HCT116 (cell line): ENCODE data around the gene CNTF. TPM values are rescaled to one million over a fixed set of nuclear protein-coding genes. Genes with fewer than 3 reads are reported as not detected.
A peak's percentile ranks its signal among the peaks of the same experiment; 100 is the strongest.

Experiments
- ATAC-seq: fragments of 200-7000 bp; cut with Tn5 transposase; 2 replicates; pipeline ENCODE4 v1.9.1; 2020; ENCODE audit warnings: mild to moderate bottlenecking, moderate library complexity
- BruUV-seq: library from RNA; stranded (reverse); fragments of 400-500 nt; replicated peaks from 2 replicates; lab custom pipeline; 2021; lab: Mats Ljungman, UMichigan
- CTCF ChIA-PET: fragments of 300-600 bp; sonication (Branson Sonifier 250); formaldehyde crosslinking; loops from one replicate; lab custom pipeline; 2021; ENCODE audit warnings: antibody characterized with exemption; lab: Charles Lee
- POLR2A ChIA-PET: fragments of 300-600, 350-600 bp; sonication (Branson Sonifier 250); formaldehyde crosslinking; loops from one replicate; lab custom pipeline; 2021; ENCODE audit warnings: antibody characterized with exemption; lab: Charles Lee
- RAD21 ChIA-PET, 2 experiments: fragments of 300-600 bp; sonication (Branson Sonifier 250); formaldehyde crosslinking; loops; one replicate each; lab custom pipeline; 2023; ENCODE audit warnings: low total read pairs in 2 of 2; ENCODE audit not compliant: uncharacterized antibody in 2 of 2, unreplicated experiment in 2 of 2, low non-redundant PET in 1 of 2; lab: Charles Lee
- DNase-seq: peaks from one replicate; pipeline ENCODE4 v3.0.0-alpha.2; 2010; ENCODE audit warnings: low read depth, low spot score
- H2AFZ ChIP-seq: fragments of 200-600 bp; shearing (Covaris generic), sonication (generic); 2 replicates; pipeline ENCODE4 v1.6.1; 2017; ENCODE audit warnings: low read depth, mixed run types, mixed read lengths, antibody characterized with exemption, low read length; ENCODE audit not compliant: poor library complexity, severe bottlenecking
- H3K27ac ChIP-seq: 2 replicates; pipeline ENCODE4 v1.5.1; 2012; ENCODE audit warnings: low read depth, low read length
- H3K27me3 ChIP-seq: fragments of 200-600 bp; sonication (generic); 2 replicates; pipeline ENCODE4 v1.6.1; 2016; ENCODE audit warnings: mixed run types, low read length, mixed read lengths; ENCODE audit not compliant: insufficient read depth
- H3K36me3 ChIP-seq, 2 experiments: fragments of 200-500 bp in 1 of 2; fragments of 200-600 bp in 1 of 2; sonication (Bioruptor generic) in 1 of 2; sonication (generic) in 1 of 2; 2 replicates each; pipeline versions ENCODE4 v1.5.1 to v1.6.1; 2014 to 2016; ENCODE audit warnings: low read length in 2 of 2, inconsistent platforms in 1 of 2, mixed read lengths in 1 of 2, mixed run types in 1 of 2; ENCODE audit not compliant: insufficient read depth in 2 of 2, control insufficient read depth in 1 of 2
- H3K4me1 ChIP-seq, 2 experiments: fragments of 200-600 bp in 1 of 2; sonication (generic) in 1 of 2; 2 replicates each; pipeline versions ENCODE4 v1.5.1 to v1.6.1; 2012 to 2017; ENCODE audit warnings: low read length in 2 of 2, inconsistent platforms in 1 of 2, mild to moderate bottlenecking in 1 of 2, mixed read lengths in 1 of 2, mixed run types in 1 of 2, moderate library complexity in 1 of 2; ENCODE audit not compliant: insufficient read depth in 2 of 2, control insufficient read depth in 1 of 2
- H3K4me2 ChIP-seq: fragments of 200-600 bp; sonication (generic); 2 replicates; pipeline ENCODE4 v1.6.1; 2017; ENCODE audit warnings: mixed run types, low read length, mixed read lengths
- H3K4me3 ChIP-seq, 2 experiments: fragments of 200-600 bp in 1 of 2; sonication (generic) in 1 of 2; replicated peaks in 1 of 2; 2 replicates each; pipeline ENCODE4 v1.5.1; 2011 to 2016; ENCODE audit warnings: low read length in 2 of 2, control low read depth in 1 of 2, low read depth in 1 of 2, mild to moderate bottlenecking in 1 of 2, mixed read lengths in 1 of 2, mixed run types in 1 of 2
- H3K79me2 ChIP-seq: fragments of 200-600 bp; sonication (generic); 2 replicates; pipeline ENCODE4 v1.6.1; 2017; ENCODE audit warnings: mild to moderate bottlenecking, mixed run types, low read length, moderate library complexity, mixed read lengths; ENCODE audit not compliant: insufficient read depth
- H3K9ac ChIP-seq: fragments of 200-600 bp; sonication (generic); 2 replicates; pipeline ENCODE4 v1.6.1; 2016; ENCODE audit warnings: low read length, mixed read lengths
- H3K9me2 ChIP-seq: fragments of 200-600 bp; sonication (generic), shearing (Covaris generic); 2 replicates; pipeline ENCODE4 v1.6.1; 2017; ENCODE audit warnings: mixed run types, mild to moderate bottlenecking, moderate library complexity; ENCODE audit not compliant: insufficient read depth
- H3K9me3 ChIP-seq, 2 experiments: fragments of 200-500 bp in 1 of 2; fragments of 200-600 bp in 1 of 2; sonication (Bioruptor generic) in 1 of 2; sonication (generic) in 1 of 2; 2 replicates each; pipeline ENCODE4 v1.6.1; 2014 to 2017; ENCODE audit warnings: low read length in 2 of 2, mixed read lengths in 2 of 2, inconsistent platforms in 1 of 2, low read depth in 1 of 2, mild to moderate bottlenecking in 1 of 2, mixed run types in 1 of 2, moderate library complexity in 1 of 2; ENCODE audit not compliant: control insufficient read depth in 1 of 2, insufficient read depth in 1 of 2
- H4K20me1 ChIP-seq: fragments of 200-600 bp; sonication (generic), shearing (Covaris generic); 2 replicates; pipeline ENCODE4 v1.6.1; 2017; ENCODE audit warnings: mixed run types, mild to moderate bottlenecking, moderate library complexity; ENCODE audit not compliant: insufficient read depth
- ATF3 ChIP-seq: IDR thresholded peaks from 2 replicates; pipeline ENCODE4 v1.6.1; 2012
- CTCF ChIP-seq, 3 experiments: fragments of 200-600 bp in 1 of 3; sonication (generic) in 1 of 3; IDR thresholded peaks in 2 of 3; conservative IDR thresholded peaks in 1 of 3; 2 replicates each; pipeline ENCODE4 v1.5.1; 2012 to 2017; ENCODE audit warnings: low read depth in 2 of 3, low read length in 2 of 3, antibody characterized with exemption in 1 of 3, borderline replicate concordance in 1 of 3, control low read depth in 1 of 3, mild to moderate bottlenecking in 1 of 3, mixed read lengths in 1 of 3, mixed run types in 1 of 3, moderate library complexity in 1 of 3; ENCODE audit not compliant: insufficient read depth in 1 of 3
- EGR1 ChIP-seq: IDR thresholded peaks from 2 replicates; pipeline ENCODE4 v1.6.1; 2012; ENCODE audit warnings: low read depth
- EZH2 ChIP-seq: fragments of 200-600 bp; sonication (generic); IDR thresholded peaks from 2 replicates; pipeline ENCODE4 v1.6.1; 2017; ENCODE audit warnings: antibody characterized with exemption, mixed run types
- FOSL1 ChIP-seq: IDR thresholded peaks from 2 replicates; pipeline ENCODE4 v1.6.1; 2012; ENCODE audit warnings: low read depth
- JUND ChIP-seq: IDR thresholded peaks from 2 replicates; pipeline ENCODE4 v1.6.1; 2012
- POLR2A ChIP-seq: IDR thresholded peaks from 2 replicates; pipeline ENCODE4 v1.7.0; 2011; ENCODE audit warnings: borderline replicate concordance; ENCODE audit not compliant: insufficient read depth, insufficient read length; ENCODE audit errors: extremely low read depth
- POLR2AphosphoS5 ChIP-seq: IDR thresholded peaks from 2 replicates; pipeline ENCODE4 v1.6.1; 2011; ENCODE audit warnings: mild to moderate bottlenecking, low read depth, low read length, moderate library complexity
- RAD21 ChIP-seq: IDR thresholded peaks from 2 replicates; pipeline ENCODE4 v1.6.1; 2012; ENCODE audit warnings: low read depth, mild to moderate bottlenecking
- REST ChIP-seq: IDR thresholded peaks from 2 replicates; pipeline ENCODE4 v1.6.1; 2012; ENCODE audit warnings: low read depth
- SIN3A ChIP-seq: IDR thresholded peaks from 2 replicates; pipeline ENCODE4 v1.6.1; 2012; ENCODE audit warnings: low read depth
- TCF7L2 ChIP-seq: IDR thresholded peaks from 2 replicates; pipeline ENCODE4 v1.7.0; 2011; ENCODE audit warnings: borderline replicate concordance, inconsistent platforms; ENCODE audit not compliant: insufficient read depth, insufficient read length; ENCODE audit errors: extremely low read depth
- intact Hi-C: fragments of 100-400 bp; cut with micrococcal nuclease; formaldehyde crosslinking; loops from 2 replicates; pipeline ENCODE4 v1.10.0; 2022
- total RNA-seq: library from RNA; stranded (reverse); gene quantifications from one replicate; pipeline ENCODE4 v1.2.1, GENCODE V29; 2021; ENCODE audit not compliant: unreplicated experiment
- TF ChIP-seq, protein P1 (sequence below): IDR thresholded peaks from 2 replicates; pipeline ENCODE4 v1.6.1; 2011; ENCODE audit warnings: mild to moderate bottlenecking, low read length, moderate library complexity; ENCODE audit not compliant: insufficient replicate concordance; ENCODE audit errors: extremely low read depth

Gene CNTF
- total RNA-seq, 1 experiment from 2014 or later, result 2.3 TPM

GRCh38 chr11:58629857-58630256 is 7.4 kb downstream of the CNTF start:
- no peaks in the 10 kb centered on the region for H3K9me2 ChIP-seq
- H3K4me2 ChIP-seq, result no peak overlapping the region
- H3K9ac ChIP-seq, result no peak overlapping the region
- H3K79me2 ChIP-seq, result no peaks in the 10 kb centered on the region
- POLR2A ChIA-PET, result interaction anchor here (1.1 kb wide), 1 partner anchor 25 kb away, joined by 3 read pairs; no protein-coding TSS in a partner anchor
- TF ChIP-seq FOSL1, result no peak
- no peak for TF ChIP-seq SIN3A
- TF ChIP-seq, protein P1, sequence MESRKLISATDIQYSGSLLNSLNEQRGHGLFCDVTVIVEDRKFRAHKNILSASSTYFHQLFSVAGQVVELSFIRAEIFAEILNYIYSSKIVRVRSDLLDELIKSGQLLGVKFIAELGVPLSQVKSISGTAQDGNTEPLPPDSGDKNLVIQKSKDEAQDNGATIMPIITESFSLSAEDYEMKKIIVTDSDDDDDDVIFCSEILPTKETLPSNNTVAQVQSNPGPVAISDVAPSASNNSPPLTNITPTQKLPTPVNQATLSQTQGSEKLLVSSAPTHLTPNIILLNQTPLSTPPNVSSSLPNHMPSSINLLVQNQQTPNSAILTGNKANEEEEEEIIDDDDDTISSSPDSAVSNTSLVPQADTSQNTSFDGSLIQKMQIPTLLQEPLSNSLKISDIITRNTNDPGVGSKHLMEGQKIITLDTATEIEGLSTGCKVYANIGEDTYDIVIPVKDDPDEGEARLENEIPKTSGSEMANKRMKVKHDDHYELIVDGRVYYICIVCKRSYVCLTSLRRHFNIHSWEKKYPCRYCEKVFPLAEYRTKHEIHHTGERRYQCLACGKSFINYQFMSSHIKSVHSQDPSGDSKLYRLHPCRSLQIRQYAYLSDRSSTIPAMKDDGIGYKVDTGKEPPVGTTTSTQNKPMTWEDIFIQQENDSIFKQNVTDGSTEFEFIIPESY, result no peak
- no peak for TF ChIP-seq EZH2
- no peak for TF ChIP-seq POLR2AphosphoS5
- TF ChIP-seq POLR2A, result no peak
- peak; percentile 58 for TF ChIP-seq RAD21
- no peak for TF ChIP-seq EGR1
- TF ChIP-seq REST, result no peak
- TF ChIP-seq CTCF (IDR thresholded peaks at IDR 0.05 in 2 of 3, conservative IDR thresholded peaks at IDR 0.05 in 1 of 3; ENCODE audit: borderline replicate concordance in 1 of 3, insufficient read depth in 1 of 3, low read depth in 2 of 3, low read length in 2 of 3), result peak; percentile 52 to 75 (median 67); a peak in 5 of 6 replicates
- TF ChIP-seq TCF7L2, result no peak
- no peak for TF ChIP-seq ATF3
- TF ChIP-seq JUND, result no peak
- TF ChIP-seq, all 23 proteins: peak for 2
- Histone ChIP-seq H3K9me3 (no peaks in the 10 kb centered on the region), H4K20me1 (no peaks in the 10 kb centered on the region), H3K4me1 (peaks cover 8 to 25% of the 10 kb centered on the region in 2 experiments), H3K36me3 (peaks cover 0 to 5% of the 10 kb centered on the region in 2 experiments; a peak in 1 of 4 replicates), H3K27me3 (no peaks in the 10 kb centered on the region), H2AFZ (no peak overlapping the region), H3K27ac (no peak overlapping the region), H3K4me3 (no peak overlapping the region)
- ATAC-seq, result peak; percentile 78
- CTCF ChIA-PET, result interaction anchor here (0.6 to 2.0 kb wide), 19 partner anchors 9 to 528 kb away, joined by 3 to 15 read pairs (median 5); partner anchors contain the start of gene ZFP91
- RAD21 ChIA-PET, result interaction anchor here in 1 of 2 experiments (0.9 to 1.1 kb wide), 2 partner anchors 53 to 159 kb away, joined by 3 read pairs; no protein-coding TSS in a partner anchor
- intact Hi-C loops, result no loop called here
- no TSS peak for BruUV-seq
- peak; percentile 22 for DNase-seq
